SU-DHL-6 (cell line): ENCODE data around the gene NEUROD2.

ENCODE experiments used
- EZH2phosphoT487 ChIP-seq: fragments of 200-600 bp; sonication (generic), shearing (Covaris generic); conservative IDR thresholded peaks from 2 replicates; pipeline ENCODE4 v1.6.1; 2018; ENCODE audit warnings: mild to moderate bottlenecking, antibody characterized with exemption, low read length, moderate library complexity, mixed read lengths
- TF ChIP-seq, protein P1 (sequence below): fragments of 200-600 bp; sonication (generic); IDR thresholded peaks from one replicate; pipeline ENCODE4 v1.5.1; 2017; ENCODE audit warnings: antibody characterized with exemption, mild to moderate bottlenecking, low read length, moderate library complexity; ENCODE audit not compliant: insufficient read depth, poor library complexity, severe bottlenecking

DNA sequence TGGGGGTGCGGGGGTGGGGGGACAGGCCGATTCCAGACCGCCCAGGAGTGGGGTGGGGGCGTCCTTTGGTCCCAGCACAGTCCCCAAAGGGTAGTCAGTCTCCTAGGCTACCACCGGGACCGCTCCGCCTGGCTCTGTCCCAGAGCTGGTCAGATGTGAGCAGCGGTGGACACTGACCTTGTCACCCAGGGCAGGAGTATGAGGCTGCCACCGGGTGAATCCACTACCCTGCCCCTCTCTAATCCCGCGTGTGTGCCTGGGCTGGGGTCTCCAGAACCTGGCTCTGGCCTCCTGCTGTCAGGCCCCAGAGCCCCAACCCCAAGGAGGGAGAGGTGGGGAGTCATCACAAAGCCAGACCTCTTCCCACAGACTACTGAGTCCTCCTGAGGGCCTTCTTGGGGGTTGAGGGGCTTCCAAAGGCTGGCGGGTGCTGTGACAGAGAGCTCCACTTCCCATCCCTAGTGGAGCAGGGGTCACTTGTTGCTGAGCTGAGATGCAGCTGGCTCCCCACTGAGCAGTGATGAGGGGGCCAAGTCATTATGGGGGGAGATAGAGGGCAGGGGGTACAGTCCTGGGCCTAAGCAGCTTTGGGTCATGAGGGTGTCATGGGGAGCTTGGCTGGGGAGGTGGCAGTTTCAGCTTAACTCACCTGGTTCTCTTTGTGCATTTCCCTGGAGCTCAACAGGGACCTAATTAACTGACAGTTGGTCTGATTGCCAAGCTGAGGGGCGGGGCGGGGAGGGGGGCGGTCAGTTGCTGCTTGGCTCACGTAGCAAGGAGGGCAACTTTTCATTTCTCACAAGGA lies 20.2 kb upstream of the NEUROD2 start:
- TF ChIP-seq, protein P1, sequence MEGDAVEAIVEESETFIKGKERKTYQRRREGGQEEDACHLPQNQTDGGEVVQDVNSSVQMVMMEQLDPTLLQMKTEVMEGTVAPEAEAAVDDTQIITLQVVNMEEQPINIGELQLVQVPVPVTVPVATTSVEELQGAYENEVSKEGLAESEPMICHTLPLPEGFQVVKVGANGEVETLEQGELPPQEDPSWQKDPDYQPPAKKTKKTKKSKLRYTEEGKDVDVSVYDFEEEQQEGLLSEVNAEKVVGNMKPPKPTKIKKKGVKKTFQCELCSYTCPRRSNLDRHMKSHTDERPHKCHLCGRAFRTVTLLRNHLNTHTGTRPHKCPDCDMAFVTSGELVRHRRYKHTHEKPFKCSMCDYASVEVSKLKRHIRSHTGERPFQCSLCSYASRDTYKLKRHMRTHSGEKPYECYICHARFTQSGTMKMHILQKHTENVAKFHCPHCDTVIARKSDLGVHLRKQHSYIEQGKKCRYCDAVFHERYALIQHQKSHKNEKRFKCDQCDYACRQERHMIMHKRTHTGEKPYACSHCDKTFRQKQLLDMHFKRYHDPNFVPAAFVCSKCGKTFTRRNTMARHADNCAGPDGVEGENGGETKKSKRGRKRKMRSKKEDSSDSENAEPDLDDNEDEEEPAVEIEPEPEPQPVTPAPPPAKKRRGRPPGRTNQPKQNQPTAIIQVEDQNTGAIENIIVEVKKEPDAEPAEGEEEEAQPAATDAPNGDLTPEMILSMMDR, result no peak
- TF ChIP-seq EZH2phosphoT487, result no peak
